ENCODE results near the gene RGS21.
"Not testable (repeated sequence)": the region's sequence is repeated elsewhere in the genome, so short reads cannot be mapped to it uniquely, and the experiment has no call there.

The RGS21 gene

DNA sequence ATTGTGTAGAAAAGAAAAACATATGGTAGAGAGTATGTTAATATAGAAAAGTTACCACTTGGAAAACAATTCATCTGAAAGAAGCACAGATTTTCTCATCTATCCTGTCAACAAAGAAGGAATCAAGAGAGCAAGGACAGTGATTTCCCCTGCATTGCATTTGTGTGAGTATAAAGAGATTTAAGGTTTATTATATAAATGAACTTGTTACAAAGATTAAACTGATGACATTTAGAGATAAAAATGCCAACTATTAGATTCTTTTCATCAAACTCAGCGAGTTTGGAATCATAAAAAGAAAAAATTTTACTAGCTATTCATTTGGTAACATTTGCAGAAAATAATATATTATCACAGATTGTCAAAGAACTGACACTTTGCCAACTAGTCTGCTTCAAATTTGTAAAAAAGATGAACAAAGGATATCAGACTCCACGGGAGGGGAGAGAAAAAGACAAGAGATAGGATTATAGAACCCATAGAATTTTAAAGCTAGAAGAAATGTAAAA lies at the start of gene RGS21:
Gene RGS21, plus strand, starts transcription at position 51 of the 509 bp plus-strand sequence. CDS start 26,045 bp downstream, outside the sequence.
- no peak for DNase-seq (ENCODE audit: low read depth in 1 of 2, low spot score in 1 of 2)

DNA sequence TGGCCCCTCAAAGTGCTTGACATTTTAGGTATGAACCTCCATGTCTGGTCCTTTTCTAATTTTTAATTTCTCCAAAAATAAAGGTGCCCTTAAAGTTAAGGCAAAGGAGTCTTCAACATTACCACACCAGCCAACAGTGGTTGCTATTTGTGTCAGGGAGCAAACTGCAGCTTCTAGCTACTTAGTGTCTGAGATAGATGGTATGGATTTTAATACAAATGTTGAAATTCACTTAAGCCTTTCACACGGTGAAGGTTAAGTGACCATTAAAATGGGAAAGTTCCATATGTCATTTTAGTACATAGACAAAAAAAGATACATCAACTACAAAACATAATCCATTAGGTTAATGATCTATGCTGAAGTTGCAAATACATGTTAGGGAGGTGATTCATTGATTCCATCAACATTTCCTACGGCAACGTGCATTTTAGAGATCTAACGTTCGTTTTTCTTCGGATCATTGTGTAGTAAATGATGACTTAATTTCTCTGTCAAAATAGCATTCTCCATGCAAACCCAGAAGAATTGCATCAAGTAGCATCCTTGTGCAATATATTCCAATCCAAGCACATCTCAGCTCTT lies 48.2 kb upstream of the RGS21 start:
- no peak for DNase-seq (ENCODE audit: low read depth in 1 of 2, low spot score in 1 of 2)

DNA sequence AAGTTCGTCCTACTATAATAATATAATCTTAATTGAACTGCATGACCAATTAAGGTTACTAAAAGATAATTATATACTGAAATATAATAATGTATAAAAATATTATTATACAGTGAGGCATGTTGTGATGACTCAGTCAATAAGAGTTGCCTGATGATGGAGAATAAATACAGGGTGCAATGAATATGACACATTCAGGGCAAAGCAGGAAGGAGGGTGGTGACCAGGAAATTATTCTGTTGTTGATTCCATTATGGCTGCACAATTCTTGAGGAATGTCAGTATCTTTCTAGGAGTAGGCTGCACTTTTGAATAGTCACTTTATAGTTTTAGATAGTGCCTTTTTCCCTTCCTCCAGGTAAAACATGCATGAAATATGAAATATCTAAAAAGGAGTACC lies 46.4 kb upstream of the RGS21 start:
- no peak for DNase-seq (ENCODE audit: low read depth in 1 of 2, low spot score in 1 of 2)

DNA sequence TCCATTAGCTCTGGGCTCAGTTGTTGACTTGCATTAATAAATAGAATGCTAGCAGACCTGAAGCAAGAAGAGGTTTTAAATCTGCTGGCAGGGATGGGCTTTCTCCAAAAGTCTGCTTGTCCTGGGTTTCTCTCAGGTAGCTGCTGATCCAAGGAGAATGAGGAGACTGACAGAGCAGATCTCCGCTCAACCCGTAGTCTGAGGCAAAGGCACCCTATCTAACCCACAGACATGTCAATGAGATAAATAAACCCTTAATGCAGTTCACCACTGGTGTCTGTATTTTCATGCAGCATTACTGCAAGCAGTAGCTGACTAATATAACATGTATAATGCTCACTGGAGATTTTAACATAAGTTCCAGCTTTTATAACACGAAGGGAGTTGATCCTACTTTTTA lies 44.1 kb upstream of the RGS21 start:
- no peak for DNase-seq (ENCODE audit: low read depth in 1 of 2, low spot score in 1 of 2)

GRCh38 chr1:192274588-192274987 lies 42.2 kb upstream of the RGS21 start:
- no peak for DNase-seq (ENCODE audit: low read depth in 1 of 2, low spot score in 1 of 2)

DNA sequence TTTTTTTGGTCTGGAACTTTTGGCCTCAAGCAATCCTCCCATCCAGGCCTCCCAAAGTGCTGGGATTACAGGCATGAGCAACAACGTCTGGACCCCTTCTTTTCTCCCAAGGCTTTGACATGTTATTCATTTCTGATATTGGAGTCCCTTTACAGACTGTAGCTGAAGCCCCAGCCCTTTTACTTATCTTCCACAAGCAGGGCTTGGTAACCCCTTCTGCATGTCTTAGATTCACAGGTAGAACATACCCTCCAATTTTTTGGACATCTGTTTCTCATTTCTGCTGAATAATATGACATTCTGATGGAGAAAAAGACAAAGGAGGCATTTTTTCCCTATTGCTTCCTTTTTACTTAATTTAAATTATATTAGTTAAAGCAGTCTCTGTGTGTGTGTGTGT lies 39.2 kb upstream of the RGS21 start:
- DNase-seq (ENCODE audit: low read depth in 1 of 2, low spot score in 1 of 2) = no peak

DNA sequence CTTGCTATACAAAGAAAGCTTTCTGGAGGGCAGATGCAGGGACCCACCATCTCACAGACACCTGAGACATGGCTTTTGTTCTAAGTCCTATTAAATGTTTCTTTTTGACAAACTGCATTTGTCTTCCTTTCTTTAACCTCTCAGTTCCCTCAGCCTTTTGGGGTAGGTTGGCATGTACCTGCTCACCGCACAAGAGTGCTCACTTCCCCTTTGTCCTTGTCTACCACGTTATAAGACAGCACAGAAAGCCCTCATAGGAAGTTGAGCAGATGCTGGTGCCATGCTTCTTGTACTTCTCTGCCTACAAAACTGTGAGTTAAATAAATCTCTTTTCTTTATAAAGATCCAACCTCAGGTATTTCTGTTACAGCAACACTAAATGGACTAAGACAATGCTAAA lies 31.9 kb upstream of the RGS21 start:
- DNase-seq (ENCODE audit: low read depth in 1 of 2, low spot score in 1 of 2) = no peak

DNA sequence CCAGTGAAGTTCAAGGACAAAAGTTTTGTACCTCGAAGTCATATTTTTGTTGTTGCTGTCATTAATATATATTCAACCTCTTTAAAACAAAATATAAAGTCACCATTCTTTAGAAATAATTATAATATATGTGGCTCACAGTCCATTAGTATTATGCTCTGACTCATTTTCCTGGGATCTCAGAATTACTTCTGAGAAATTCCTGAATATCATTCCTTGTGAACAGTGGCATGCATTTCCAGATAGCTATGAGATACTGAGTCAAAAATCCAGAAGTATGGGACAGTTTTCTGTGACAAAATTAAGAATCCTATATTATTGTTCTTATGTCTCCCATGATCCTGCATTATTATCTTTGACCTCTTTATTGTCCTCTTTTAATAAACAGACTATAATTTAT lies 13.8 kb upstream of the RGS21 start:
- no peak for DNase-seq (ENCODE audit: low read depth in 1 of 2, low spot score in 1 of 2)

- not testable (repeated sequence) for DNase-seq (ENCODE audit: low read depth in 1 of 2, low spot score in 1 of 2)
Measured at GRCh38 chr1:192308314-192308713, 8.5 kb upstream of the RGS21 start.

DNA sequence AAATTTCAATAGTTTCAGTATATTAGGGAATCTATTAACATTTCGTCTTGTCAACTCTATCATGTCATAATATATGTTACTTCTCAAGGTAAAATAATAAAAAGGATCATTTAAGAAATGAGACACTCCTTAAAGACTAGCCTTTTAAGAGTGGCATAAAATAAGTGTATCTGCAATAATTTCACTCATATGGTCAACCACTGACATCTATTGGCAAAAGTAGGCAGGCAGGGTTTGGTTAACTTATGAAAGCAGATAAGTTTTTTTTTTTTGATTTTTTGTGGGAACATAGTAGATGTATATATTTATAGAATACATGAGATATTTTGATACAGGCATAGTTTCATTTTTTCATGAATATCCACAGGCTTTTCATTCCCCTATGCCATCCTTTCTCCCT lies 5.5 kb upstream of the RGS21 start:
- no peak for DNase-seq (ENCODE audit: low read depth in 1 of 2, low spot score in 1 of 2)

- no peak for DNase-seq (ENCODE audit: low read depth in 1 of 2, low spot score in 1 of 2)
Measured at GRCh38 chr1:192327997-192328396, 11.2 kb downstream of the RGS21 start.

DNA sequence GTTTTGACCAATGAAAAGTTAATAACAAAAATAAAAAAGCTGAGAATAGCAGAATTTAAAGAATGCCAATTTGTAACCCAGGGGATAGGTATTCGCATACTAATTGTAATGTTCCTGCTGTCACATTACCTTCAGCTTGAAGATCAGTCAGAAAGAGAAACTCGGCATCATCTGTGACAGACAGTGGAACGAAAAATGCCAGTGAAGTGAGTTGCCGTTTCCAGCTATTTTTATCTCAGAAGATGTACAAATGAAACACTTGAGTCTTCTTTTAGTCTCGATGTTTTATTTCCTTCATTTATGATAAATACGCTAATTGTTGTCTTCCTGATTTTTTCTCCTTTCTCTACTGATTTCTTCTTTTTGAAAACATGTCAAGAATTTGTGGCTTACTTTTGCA lies 26.1 kb downstream of the RGS21 start:
- no peak for DNase-seq (ENCODE audit: low read depth in 1 of 2, low spot score in 1 of 2)

- DNase-seq (ENCODE audit: low read depth in 1 of 2, low spot score in 1 of 2) = no peak
Measured at GRCh38 chr1:192343344-192343743, 26.6 kb downstream of the RGS21 start.

GRCh38 chr1:192349314-192349713 lies 32.5 kb downstream of the RGS21 start:
- no peak for DNase-seq (ENCODE audit: low read depth in 1 of 2, low spot score in 1 of 2)

GRCh38 chr1:192350356-192350755 lies 33.6 kb downstream of the RGS21 start:
- DNase-seq (ENCODE audit: low read depth in 1 of 2, low spot score in 1 of 2) = no peak

- DNase-seq (ENCODE audit: low read depth in 1 of 2, low spot score in 1 of 2) = no peak
Measured at GRCh38 chr1:192351550-192351949, 34.8 kb downstream of the RGS21 start.

GRCh38 chr1:192357924-192358323 lies 41.1 kb downstream of the RGS21 start:
- DNase-seq (ENCODE audit: low read depth in 1 of 2, low spot score in 1 of 2) = no peak

GRCh38 chr1:192358402-192358801 lies 41.6 kb downstream of the RGS21 start:
- no peak for DNase-seq (ENCODE audit: low read depth in 1 of 2, low spot score in 1 of 2)

DNA sequence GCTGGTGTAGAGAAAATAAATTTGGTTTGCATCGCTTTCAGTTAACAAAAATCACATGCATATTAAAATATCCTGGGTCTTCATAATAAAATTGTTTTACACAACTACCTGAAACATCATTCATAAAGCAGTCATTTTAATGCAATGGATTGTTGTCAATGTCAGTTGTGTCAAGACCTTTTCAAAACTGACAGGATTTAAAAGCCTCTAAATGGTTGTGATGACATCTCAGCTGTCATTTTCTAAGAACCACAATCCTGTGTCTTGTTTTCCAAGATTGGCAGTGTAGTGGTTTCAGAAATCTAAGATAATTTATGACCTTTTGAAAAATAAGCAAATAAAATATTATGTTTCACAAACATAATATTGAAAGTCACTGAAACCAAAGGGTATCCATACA lies 42.0 kb downstream of the RGS21 start:
- DNase-seq (ENCODE audit: low read depth in 1 of 2, low spot score in 1 of 2) = no peak

GRCh38 chr1:192363177-192363576 lies 46.4 kb downstream of the RGS21 start:
- no peak for DNase-seq (ENCODE audit: low read depth in 1 of 2, low spot score in 1 of 2)

DNA sequence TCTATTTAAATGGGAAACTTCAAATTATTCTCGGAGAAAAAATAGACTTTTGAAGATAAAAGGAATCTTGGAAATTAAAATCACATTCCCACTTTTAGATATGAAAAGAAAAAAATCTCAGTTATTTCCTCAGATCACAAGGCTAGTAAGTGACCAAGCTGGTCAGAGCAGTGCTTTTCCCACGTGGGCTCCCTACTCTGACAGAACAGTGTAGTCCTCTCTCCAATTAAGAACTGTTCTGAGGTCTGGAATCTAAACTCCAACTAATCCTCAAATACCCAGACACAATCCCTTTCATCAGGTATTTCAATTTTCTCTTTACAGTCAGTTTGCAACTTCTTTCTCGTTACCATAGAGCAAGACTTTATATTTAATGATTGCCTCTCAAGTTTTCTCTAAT lies 50.6 kb downstream of the RGS21 start:
- no peak for DNase-seq (ENCODE audit: low read depth in 1 of 2, low spot score in 1 of 2)

DNA sequence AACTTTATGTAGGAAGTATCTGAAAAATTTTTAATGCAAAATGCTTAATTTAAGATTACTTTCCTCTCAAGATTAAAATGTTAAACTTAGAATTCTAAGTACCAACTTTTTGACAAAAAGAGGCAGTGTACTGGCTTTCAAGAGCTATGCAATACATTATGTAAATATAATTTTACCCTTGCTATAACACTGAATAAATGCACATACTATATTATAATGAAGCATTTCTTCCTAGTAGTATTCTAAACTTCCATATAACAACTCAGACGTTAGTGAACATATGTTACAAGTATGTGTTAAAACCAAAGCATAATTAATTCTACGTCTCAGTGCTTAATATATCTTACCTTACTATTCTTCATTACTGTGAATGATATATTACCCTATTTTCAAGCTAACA lies 58.5 kb downstream of the RGS21 start:
- no peak for DNase-seq (ENCODE audit: low read depth in 1 of 2, low spot score in 1 of 2)

- no peak for DNase-seq (ENCODE audit: low read depth in 1 of 2, low spot score in 1 of 2)
Measured at GRCh38 chr1:192376374-192376773, 59.6 kb downstream of the RGS21 start.

GRCh38 chr1:192378276-192378675 lies 61.5 kb downstream of the RGS21 start:
- DNase-seq (ENCODE audit: low read depth in 1 of 2, low spot score in 1 of 2) = no peak

Data from activated CD4-positive, alpha-beta T cell treated with anti-CD3 and anti-CD28 coated beads, Interleukin-2, amount 50 U/mL, for 24 hours (primary cell).